ENCODE measurements around the gene BPIFA3. TPM values are rescaled to one million over a fixed set of nuclear protein-coding genes. Genes with fewer than 3 reads are reported as not detected.

Gene BPIFA3
- total and polyA plus RNA-seq, 2 experiments from 2014 or later, result not detected

GRCh38 chr20:33239979-33240736 lies 23.0 kb downstream of the BPIFA3 start:
- Histone ChIP-seq H3F3A (replicated peaks; ENCODE audit: low read depth) (no peaks in the 10 kb centered on the region), H3K79me2 (replicated peaks; ENCODE audit: insufficient read depth) (no peaks in the 10 kb centered on the region), H3K36me3 (ENCODE audit: insufficient read depth) (no peaks in the 10 kb centered on the region), H2AFZ (no peak overlapping the region), H3K27me3 (ENCODE audit: insufficient read depth) (no peaks in the 10 kb centered on the region), H3K9me2 (ENCODE audit: insufficient read depth) (no peaks in the 10 kb centered on the region; the same call in 1 of the 2 replicates), H3K27ac (ENCODE audit: low read depth) (no peak overlapping the region), H3K4me2 (no peak overlapping the region), H3K4me3 (no peak overlapping the region), H4K20me1 (replicated peaks; ENCODE audit: insufficient read depth) (no peaks in the 10 kb centered on the region), H3K4me1 (ENCODE audit: insufficient read depth) (no peaks in the 10 kb centered on the region)
- no peaks in the 10 kb centered on the region for H3K4me1 Mint-ChIP-seq
- H3K9me3 Mint-ChIP-seq, result no peaks in the 10 kb centered on the region
- peaks cover 2% of the 10 kb centered on the region for H3K27me3 Mint-ChIP-seq (ENCODE audit: insufficient read depth, low read depth, poor library complexity)
- H3K36me3 Mint-ChIP-seq (ENCODE audit: low read depth), result no peaks in the 10 kb centered on the region; the same call in 2 of the 3 replicates
- TF ChIP-seq JUNB (IDR thresholded peaks at IDR 0.05; ENCODE audit: unreplicated experiment) (no peak), NANOG (IDR thresholded peaks at IDR 0.05; ENCODE audit: borderline replicate concordance) (no peak), ZNF462 (CRISPR knock-in tag; IDR thresholded peaks at IDR 0.05) (no peak), ZNF114 (CRISPR knock-in tag; IDR thresholded peaks at IDR 0.05) (no peak), CTCF (conservative IDR thresholded peaks at IDR 0.05; ENCODE audit: low read depth in 2 of 2) (no peak)
- ATAC-seq (no peak), DNase-seq (ENCODE audit: low spot score) (no peak)
- H3K27ac Mint-ChIP-seq, result no peak overlapping the region
- H3K4me3 Mint-ChIP-seq, result no peak overlapping the region
